ENCODE results near the gene GPRIN1. TPM values are rescaled to one million over a fixed set of nuclear protein-coding genes. Genes with fewer than 3 reads are reported as not detected.

The GPRIN1 gene
- polyA plus RNA-seq, 1 of the 3 experiments (the other 2 are of a cell fraction), result 6.6 TPM

- Histone ChIP-seq H3K9me2 (no peaks in the 10 kb centered on the region), H3K4me2 (no peak overlapping the region), H3F3A (replicated peaks; ENCODE audit: insufficient read depth) (no peaks in the 10 kb centered on the region), H2AFZ (ENCODE audit: low read depth) (no peak overlapping the region), H3K4me3 (ENCODE audit: low read depth in 2 of 2, low read length in 1 of 2) (no peak overlapping the region), H3K27me3 (ENCODE audit: insufficient read depth) (no peaks in the 10 kb centered on the region), H3K4me1 (ENCODE audit: control insufficient read depth in 1 of 2, insufficient read depth in 2 of 2, low read depth in 1 of 2, low read length in 1 of 2) (no peaks in the 10 kb centered on the region), H4K20me1 (ENCODE audit: insufficient read depth) (no peaks in the 10 kb centered on the region), H3K79me2 (ENCODE audit: insufficient read depth) (no peaks in the 10 kb centered on the region), H3K36me3 (replicated peaks in 1 of 2; ENCODE audit: control insufficient read depth in 1 of 2, insufficient read depth in 2 of 2, low read length in 1 of 2) (no peaks in the 10 kb centered on the region), H3K9ac (no peak overlapping the region), H3K9me3 (no peaks in the 10 kb centered on the region), H3K27ac (ENCODE audit: low read depth in 2 of 2, low read length in 1 of 2) (no peak overlapping the region)
- ChIA-PET POLR2A (no interaction called here), CTCF (interaction anchor here (2.5 kb wide), 1 partner anchor 13 kb away, joined by 11 read pairs; no protein-coding TSS in a partner anchor)
- DNase-seq, result no peak
- TF ChIP-seq SMC3 (IDR thresholded peaks at IDR 0.05; ENCODE audit: low read depth, low read length) (no peak), FOXM1 (IDR thresholded peaks at IDR 0.05; ENCODE audit: low read depth) (no peak), MEF2A (IDR thresholded peaks at IDR 0.05; ENCODE audit: borderline replicate concordance, low read depth) (no peak), USF1 (IDR thresholded peaks at IDR 0.05; ENCODE audit: borderline replicate concordance, low read depth) (no peak), MXI1 (IDR thresholded peaks at IDR 0.05; ENCODE audit: low read depth, low read length) (no peak), FOXJ3 (CRISPR knock-in tag; IDR thresholded peaks at IDR 0.05) (no peak), GATA2 (CRISPR knock-in tag; IDR thresholded peaks at IDR 0.05) (no peak), RXRA (IDR thresholded peaks at IDR 0.05; ENCODE audit: borderline replicate concordance, low read depth) (no peak), JUND (IDR thresholded peaks at IDR 0.05) (no peak), ELF1 (IDR thresholded peaks at IDR 0.05) (no peak), FOSL2 (IDR thresholded peaks at IDR 0.05; ENCODE audit: borderline replicate concordance, low read depth) (no peak), SIN3A (IDR thresholded peaks at IDR 0.05; ENCODE audit: borderline replicate concordance, low read depth, low read length) (no peak), YY1 (IDR thresholded peaks at IDR 0.05; ENCODE audit: low read depth) (no peak), PBX3 (IDR thresholded peaks at IDR 0.05) (no peak), CTCF (IDR thresholded peaks at IDR 0.05) (no peak)
- TF ChIP-seq, protein P1, sequence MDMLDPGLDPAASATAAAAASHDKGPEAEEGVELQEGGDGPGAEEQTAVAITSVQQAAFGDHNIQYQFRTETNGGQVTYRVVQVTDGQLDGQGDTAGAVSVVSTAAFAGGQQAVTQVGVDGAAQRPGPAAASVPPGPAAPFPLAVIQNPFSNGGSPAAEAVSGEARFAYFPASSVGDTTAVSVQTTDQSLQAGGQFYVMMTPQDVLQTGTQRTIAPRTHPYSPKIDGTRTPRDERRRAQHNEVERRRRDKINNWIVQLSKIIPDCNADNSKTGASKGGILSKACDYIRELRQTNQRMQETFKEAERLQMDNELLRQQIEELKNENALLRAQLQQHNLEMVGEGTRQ (IDR thresholded peaks at IDR 0.05; ENCODE audit: borderline replicate concordance, low read depth, low read length), result no peak
- TF ChIP-seq, protein P2, sequence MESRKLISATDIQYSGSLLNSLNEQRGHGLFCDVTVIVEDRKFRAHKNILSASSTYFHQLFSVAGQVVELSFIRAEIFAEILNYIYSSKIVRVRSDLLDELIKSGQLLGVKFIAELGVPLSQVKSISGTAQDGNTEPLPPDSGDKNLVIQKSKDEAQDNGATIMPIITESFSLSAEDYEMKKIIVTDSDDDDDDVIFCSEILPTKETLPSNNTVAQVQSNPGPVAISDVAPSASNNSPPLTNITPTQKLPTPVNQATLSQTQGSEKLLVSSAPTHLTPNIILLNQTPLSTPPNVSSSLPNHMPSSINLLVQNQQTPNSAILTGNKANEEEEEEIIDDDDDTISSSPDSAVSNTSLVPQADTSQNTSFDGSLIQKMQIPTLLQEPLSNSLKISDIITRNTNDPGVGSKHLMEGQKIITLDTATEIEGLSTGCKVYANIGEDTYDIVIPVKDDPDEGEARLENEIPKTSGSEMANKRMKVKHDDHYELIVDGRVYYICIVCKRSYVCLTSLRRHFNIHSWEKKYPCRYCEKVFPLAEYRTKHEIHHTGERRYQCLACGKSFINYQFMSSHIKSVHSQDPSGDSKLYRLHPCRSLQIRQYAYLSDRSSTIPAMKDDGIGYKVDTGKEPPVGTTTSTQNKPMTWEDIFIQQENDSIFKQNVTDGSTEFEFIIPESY (IDR thresholded peaks at IDR 0.05; ENCODE audit: borderline replicate concordance, low read depth), result no peak
- TF ChIP-seq, protein P3, sequence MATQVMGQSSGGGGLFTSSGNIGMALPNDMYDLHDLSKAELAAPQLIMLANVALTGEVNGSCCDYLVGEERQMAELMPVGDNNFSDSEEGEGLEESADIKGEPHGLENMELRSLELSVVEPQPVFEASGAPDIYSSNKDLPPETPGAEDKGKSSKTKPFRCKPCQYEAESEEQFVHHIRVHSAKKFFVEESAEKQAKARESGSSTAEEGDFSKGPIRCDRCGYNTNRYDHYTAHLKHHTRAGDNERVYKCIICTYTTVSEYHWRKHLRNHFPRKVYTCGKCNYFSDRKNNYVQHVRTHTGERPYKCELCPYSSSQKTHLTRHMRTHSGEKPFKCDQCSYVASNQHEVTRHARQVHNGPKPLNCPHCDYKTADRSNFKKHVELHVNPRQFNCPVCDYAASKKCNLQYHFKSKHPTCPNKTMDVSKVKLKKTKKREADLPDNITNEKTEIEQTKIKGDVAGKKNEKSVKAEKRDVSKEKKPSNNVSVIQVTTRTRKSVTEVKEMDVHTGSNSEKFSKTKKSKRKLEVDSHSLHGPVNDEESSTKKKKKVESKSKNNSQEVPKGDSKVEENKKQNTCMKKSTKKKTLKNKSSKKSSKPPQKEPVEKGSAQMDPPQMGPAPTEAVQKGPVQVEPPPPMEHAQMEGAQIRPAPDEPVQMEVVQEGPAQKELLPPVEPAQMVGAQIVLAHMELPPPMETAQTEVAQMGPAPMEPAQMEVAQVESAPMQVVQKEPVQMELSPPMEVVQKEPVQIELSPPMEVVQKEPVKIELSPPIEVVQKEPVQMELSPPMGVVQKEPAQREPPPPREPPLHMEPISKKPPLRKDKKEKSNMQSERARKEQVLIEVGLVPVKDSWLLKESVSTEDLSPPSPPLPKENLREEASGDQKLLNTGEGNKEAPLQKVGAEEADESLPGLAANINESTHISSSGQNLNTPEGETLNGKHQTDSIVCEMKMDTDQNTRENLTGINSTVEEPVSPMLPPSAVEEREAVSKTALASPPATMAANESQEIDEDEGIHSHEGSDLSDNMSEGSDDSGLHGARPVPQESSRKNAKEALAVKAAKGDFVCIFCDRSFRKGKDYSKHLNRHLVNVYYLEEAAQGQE (IDR thresholded peaks at IDR 0.05; ENCODE audit: low read depth, low read length), result no peak
- 45% methylated on average over 5 of the region's 5 CpGs for WGBS (ENCODE audit: low lambda C conversion rate)
These were observed 50.3 kb downstream of the GPRIN1 start for GRCh38 chr5:176559683-176560082.
